ENCODE measurements around the gene GIPR.
"Not testable (repeated sequence)": the region's sequence is repeated elsewhere in the genome, so short reads cannot be mapped to it uniquely, and the experiment has no call there.

Gene GIPR

GRCh38 chr19:45664575-45664974, 3.4 kb upstream of the GIPR start:
- Mint-ChIP-seq H3K27ac (no peak overlapping the region), H3K4me3 (no peak overlapping the region), H3K9me3 (no peaks in the 10 kb centered on the region), H3K4me1 (ENCODE audit: low read depth) (peaks cover 23% of the 10 kb centered on the region), H3K27me3 (peaks cover 12% of the 10 kb centered on the region), H3K36me3 (ENCODE audit: low read depth) (no peaks in the 10 kb centered on the region)

GRCh38 chr19:45668342-45668871, 386 bp downstream of the GIPR start:
- H3K27me3 Mint-ChIP-seq, result peaks cover 13% of the 10 kb centered on the region
- no peaks in the 10 kb centered on the region for H3K36me3 Mint-ChIP-seq (ENCODE audit: low read depth)
- peak overlapping the region; percentile 89 for H3K27ac Mint-ChIP-seq
- H3K9me3 Mint-ChIP-seq, result no peaks in the 10 kb centered on the region
- peak overlapping the region; percentile 85 for H3K4me3 Mint-ChIP-seq
- H3K4me1 Mint-ChIP-seq (ENCODE audit: low read depth), result peaks cover 36% of the 10 kb centered on the region

GRCh38 chr19:45670670-45671453, 2.8 kb downstream of the GIPR start:
- Mint-ChIP-seq H3K4me1 (ENCODE audit: low read depth) (peaks cover 36% of the 10 kb centered on the region), H3K9me3 (no peaks in the 10 kb centered on the region), H3K27ac (no peak overlapping the region), H3K27me3 (peaks cover 13% of the 10 kb centered on the region), H3K36me3 (ENCODE audit: low read depth) (no peaks in the 10 kb centered on the region), H3K4me3 (peak overlapping the region; percentile 20)

GRCh38 chr19:45674946-45675345, 6.9 kb downstream of the GIPR start:
- Mint-ChIP-seq H3K36me3 (ENCODE audit: low read depth) (no peaks in the 10 kb centered on the region), H3K4me3 (no peak overlapping the region), H3K27ac (no peak overlapping the region), H3K4me1 (ENCODE audit: low read depth) (peaks cover 19% of the 10 kb centered on the region), H3K27me3 (peaks cover 13% of the 10 kb centered on the region), H3K9me3 (no peaks in the 10 kb centered on the region)

- Mint-ChIP-seq H3K4me1 (ENCODE audit: low read depth) (peaks cover 16% of the 10 kb centered on the region), H3K27ac (peak overlapping the region; percentile 49), H3K9me3 (no peaks in the 10 kb centered on the region), H3K4me3 (peak overlapping the region; percentile 65), H3K27me3 (peaks cover 8% of the 10 kb centered on the region), H3K36me3 (ENCODE audit: low read depth) (no peaks in the 10 kb centered on the region)
Measured at GRCh38 chr19:45676851-45677263, 8.8 kb downstream of the GIPR start.

- Mint-ChIP-seq H3K4me1 (ENCODE audit: low read depth) (peaks cover 19% of the 10 kb centered on the region), H3K9me3 (no peaks in the 10 kb centered on the region), H3K4me3 (peak overlapping the region; percentile 70)
Measured at GRCh38 chr19:45677351-45678230, 9.6 kb downstream of the GIPR start.

GRCh38 chr19:45681391-45682015, 13.5 kb downstream of the GIPR start:
- Mint-ChIP-seq H3K36me3 (ENCODE audit: low read depth) (peaks cover 21% of the 10 kb centered on the region), H3K4me1 (ENCODE audit: low read depth) (peaks cover 19% of the 10 kb centered on the region), H3K27ac (peak overlapping the region; percentile 49), H3K4me3 (peak overlapping the region; percentile 76), H3K27me3 (peaks cover 2% of the 10 kb centered on the region), H3K9me3 (no peaks in the 10 kb centered on the region)

More at GRCh38 chr19:45677351-45678230, 9.6 kb downstream of the GIPR start:
- no peaks in the 10 kb centered on the region for H3K36me3 Mint-ChIP-seq (ENCODE audit: low read depth)
- peaks cover 8% of the 10 kb centered on the region for H3K27me3 Mint-ChIP-seq
- no peak overlapping the region for H3K27ac Mint-ChIP-seq

GRCh38 chr19:45682117-45682516, 14.1 kb downstream of the GIPR start:
- Mint-ChIP-seq H3K4me3 (no peak overlapping the region), H3K4me1 (ENCODE audit: low read depth) (peaks cover 15% of the 10 kb centered on the region), H3K27ac (no peak overlapping the region)

GRCh38 chr19:45682908-45683307, 14.9 kb downstream of the GIPR start:
- H3K36me3 Mint-ChIP-seq (ENCODE audit: low read depth), result peaks cover 33% of the 10 kb centered on the region
- peaks cover 2% of the 10 kb centered on the region for H3K27me3 Mint-ChIP-seq
- no peaks in the 10 kb centered on the region for H3K9me3 Mint-ChIP-seq
- H3K4me1 Mint-ChIP-seq (ENCODE audit: low read depth), result peaks cover 10% of the 10 kb centered on the region
- H3K4me3 Mint-ChIP-seq, result no peak overlapping the region
- no peak overlapping the region for H3K27ac Mint-ChIP-seq

More at GRCh38 chr19:45682117-45682516, 14.1 kb downstream of the GIPR start:
- H3K27me3 Mint-ChIP-seq, result peaks cover 2% of the 10 kb centered on the region
- H3K36me3 Mint-ChIP-seq (ENCODE audit: low read depth), result peaks cover 26% of the 10 kb centered on the region
- H3K9me3 Mint-ChIP-seq, result no peaks in the 10 kb centered on the region

GRCh38 chr19:45685045-45685444, 17.0 kb downstream of the GIPR start:
- H3K27ac Mint-ChIP-seq, H3K9me3 Mint-ChIP-seq, H3K4me3 Mint-ChIP-seq, H3K27me3 Mint-ChIP-seq: not testable (repeated sequence)
- peaks cover 17% of the 10 kb centered on the region for H3K4me1 Mint-ChIP-seq (ENCODE audit: low read depth)
- H3K36me3 Mint-ChIP-seq (ENCODE audit: low read depth), result peaks cover 46% of the 10 kb centered on the region

- Mint-ChIP-seq H3K27me3 (no peaks in the 10 kb centered on the region), H3K4me1 (ENCODE audit: low read depth) (peaks cover 21% of the 10 kb centered on the region), H3K9me3 (no peaks in the 10 kb centered on the region), H3K27ac (no peak overlapping the region), H3K36me3 (ENCODE audit: low read depth) (peaks cover 55% of the 10 kb centered on the region), H3K4me3 (no peak overlapping the region)
Measured at GRCh38 chr19:45687599-45687998, 19.6 kb downstream of the GIPR start.

- H3K27ac Mint-ChIP-seq, result peak within 1 kb of the TSS; percentile 100
- H3K36me3 Mint-ChIP-seq (ENCODE audit: low read depth), result peaks cover 58% of the 10 kb centered on the region
- H3K4me3 Mint-ChIP-seq, result peak within 1 kb of the TSS; percentile 92
- H3K27me3 Mint-ChIP-seq, result no peaks in the 10 kb centered on the region
- H3K4me1 Mint-ChIP-seq (ENCODE audit: low read depth), result peaks cover 42% of the 10 kb centered on the region
- no peaks in the 10 kb centered on the region for H3K9me3 Mint-ChIP-seq
Measured at GRCh38 chr19:45691516-45692186, 23.6 kb downstream of the GIPR start, which contains the start of gene SNRPD2. SNRPD2 (minus strand) TSS chr19:45691953; CDS start chr19:45691888, 65 bp downstream.

GRCh38 chr19:45692187-45693105, 24.4 kb downstream of the GIPR start, which contains the start of gene QPCTL:
QPCTL (plus strand) TSS chr19:45692666; CDS start chr19:45692704, 38 bp downstream.
- Mint-ChIP-seq H3K4me3 (peak within 1 kb of the TSS; percentile 92), H3K27me3 (no peaks in the 10 kb centered on the region), H3K9me3 (no peaks in the 10 kb centered on the region), H3K36me3 (ENCODE audit: low read depth) (peaks cover 57% of the 10 kb centered on the region), H3K27ac (peak within 1 kb of the TSS; percentile 100), H3K4me1 (ENCODE audit: low read depth) (peaks cover 44% of the 10 kb centered on the region)

All from stimulated activated naive CD8-positive, alpha-beta T cell treated with anti-CD3 and anti-CD28 coated beads, Interleukin-15, Interleukin-2, amounts not matched to agents 100 ng/mL and 50 ng/mL, for 24 hours (primary cell).